Adrenal gland (tissue), 19 donors: Measurements from ENCODE around the gene VN1R4. TPM values are rescaled to one million over a fixed set of nuclear protein-coding genes. Genes with fewer than 3 reads are reported as not detected.
A peak's percentile ranks its signal among the peaks of the same experiment; 100 is the strongest.
"Not testable (repeated sequence)": the region's sequence is repeated elsewhere in the genome, so short reads cannot be mapped to it uniquely, and the experiment has no call there.

Experiments used
- DNase-seq, 7 donors: peaks; one replicate each; pipeline ENCODE4 v3.0.0-alpha.2; 2019 to 2020
- H3K27ac ChIP-seq, 5 donors: fragments of 200-600 bp; sonication (generic) in 4 of 5; 1 replicate in 3 of 5; 2 replicates in 2 of 5; pipeline versions ENCODE4 v1.5.1 to v1.8.0; 2016 to 2020; ENCODE audit warnings: mild to moderate bottlenecking in 1 of 5
- H3K27me3 ChIP-seq: fragments of 200-600 bp; 2 replicates; pipeline ENCODE4 v1.8.0; 2021
- H3K36me3 ChIP-seq, 2 donors: fragments of 200-600 bp; replicated peaks in 1 of 2; 1 replicate in 1 of 2; 2 replicates in 1 of 2; pipeline versions ENCODE4 v1.5.1 to v1.8.0; 2018 to 2022
- H3K4me1 ChIP-seq, 2 donors: fragments of 200-600 bp; replicated peaks in 1 of 2; 1 replicate in 1 of 2; 2 replicates in 1 of 2; pipeline versions ENCODE4 v1.5.1 to v1.8.0; 2018 to 2021
- H3K4me3 ChIP-seq, 4 donors: fragments of 200-600 bp; sonication (generic) in 3 of 4; one replicate each; pipeline ENCODE4 v1.5.1; 2016 to 2018
- H3K9me3 ChIP-seq, 3 donors: fragments of 200-600 bp; sonication (generic) in 1 of 3; replicated peaks in 1 of 3; 1 replicate in 2 of 3; 2 replicates in 1 of 3; pipeline versions ENCODE4 v1.5.1 to v1.8.0; 2016 to 2021
- CTCF ChIP-seq, 6 experiments: fragments of 450-650 bp in 4 of 6; fragments of 200-600 bp in 2 of 6; sonication (generic) in 1 of 6; IDR thresholded peaks; 1 replicate in 5 of 6; 2 replicates in 1 of 6; pipeline versions ENCODE4 v1.5.1 to v1.8.0; 2016 to 2021; ENCODE audit warnings: antibody characterized with exemption in 6 of 6, mild to moderate bottlenecking in 2 of 6, moderate library complexity in 1 of 6
- POLR2A ChIP-seq, 2 donors: fragments of 450-650 bp; IDR thresholded peaks; one replicate each; pipeline ENCODE4 v1.6.1; 2017; ENCODE audit warnings: antibody characterized with exemption in 2 of 2, mild to moderate bottlenecking in 2 of 2, moderate library complexity in 1 of 2
- WGBS, 4 donors: extraction: QIAGEN DNeasy Blood & Tissue Kit in 2 of 4; methylation state at CpG; one replicate each; pipeline versions ENCODE4 v1.1.5 to v1.1.7; 2013 to 2017; 5-methylcytosine and 5-hydroxymethylcytosine counted together
- intact Hi-C, 2 donors: fragments of 100-400 bp; cut with DNase I; formaldehyde crosslinking; loops; one replicate each; pipeline versions ENCODE4 v1.14.1 to v1.15.0; 2022 to 2023
- long read RNA-seq, 10 donors: library from polyadenylated mRNA in 3 of 10; unstranded in 2 of 10; stranded (forward) in 1 of 10; transcript quantifications; one replicate each; pipeline ENCODE4 v2.0.0 and lab custom pipeline, GENCODE V29; 2021 to 2026
- polyA plus RNA-seq, 3 donors: library from polyadenylated mRNA; stranded (reverse); fragments of 200-250 nt in 2 of 3; fragments of 350-450 nt in 1 of 3; fragmentation: Illumina TruSeq in 1 of 3; extraction: RNeasy Lipid Tissue Mini Kit (QIAGEN cat#74804) in 1 of 3; gene quantifications; one replicate each; pipeline ENCODE4 v1.2.3, GENCODE V29; 2013 to 2014
- total RNA-seq, 9 donors: library from RNA; depleted of rRNA in 4 of 9; stranded (reverse); fragments of >200 nt in 4 of 9; fragments of 120-200 nt in 1 of 9; fragmentation: NEBNext Ultra II Directional in 1 of 9; extraction: Animal tissue kit (Norgen Biotek cat#: 25700) in 1 of 9; gene quantifications; one replicate each; pipeline versions ENCODE4 v1.1.0 to v1.2.4, GENCODE V29; 2013 to 2023
- donor health status: healthy with polysubstance abuse.
- donor health status: Bipolar disorder and iron deficiency.
- donor health status: DM: yes; HTN: yes; CAD: no.
- donor health status: DM: no; HTN: no; CAD: no.
- donor health status: DM: no; HTN: no; CAD: no.
- donor health status: DM: yes; HTN: yes; CAD: no.

Gene VN1R4
- total RNA-seq (not detected), polyA plus RNA-seq (not detected)
- long read RNA-seq, donor 1 = 0 reads
- long read RNA-seq, donor 2 = 0 reads
- long read RNA-seq, donor 3 = 0 reads
- long read RNA-seq, donor 4 = 0 reads
- long read RNA-seq, donor 5 = 0 reads
- long read RNA-seq, donor 6 = 0 reads
- long read RNA-seq, donor 7 = 0 reads
- long read RNA-seq, donor 8 = 0 reads
- long read RNA-seq, donor 9 = 0 reads
- long read RNA-seq, donor 10 = 0 reads

- H3K4me3 ChIP-seq, H3K27ac ChIP-seq, intact Hi-C loops, H3K9me3 ChIP-seq, H3K27me3 ChIP-seq, DNase-seq, H3K36me3 ChIP-seq, H3K4me1 ChIP-seq: not testable (repeated sequence)
- 77 to 89% (median 83%) methylated on average over 2 to 4 of the region's 5 CpGs for WGBS, 4 donors
Observed at GRCh38 chr19:53267623-53268022, at the start of gene VN1R4. VN1R4 (minus strand) TSS chr19:53267723; CDS start chr19:53267665, 58 bp downstream.

- Histone ChIP-seq H3K27me3 (no peaks in the 10 kb centered on the region), H3K4me3 (no peak overlapping the region), H3K27ac (no peak overlapping the region), H3K36me3 (no peaks in the 10 kb centered on the region), H3K9me3 (no peaks in the 10 kb centered on the region), H3K4me1 (no peaks in the 10 kb centered on the region)
- WGBS, 4 donors = 68 to 73% (median 70%) methylated on average over 12 of the region's 12 CpGs
- TF ChIP-seq CTCF (IDR thresholded peaks at IDR 0.05) (no peak), POLR2A (IDR thresholded peaks at IDR 0.05) (no peak)
- DNase-seq = no peak
- intact Hi-C loops = no loop called here
Observed at GRCh38 chr19:53311897-53312296, 44.4 kb upstream of the VN1R4 start.

- Histone ChIP-seq H3K27ac (no peak overlapping the region), H3K27me3 (no peaks in the 10 kb centered on the region), H3K36me3 (no peaks in the 10 kb centered on the region), H3K9me3 (no peaks in the 10 kb centered on the region), H3K4me3 (no peak overlapping the region), H3K4me1 (no peaks in the 10 kb centered on the region)
- no peak for TF ChIP-seq POLR2A (IDR thresholded peaks at IDR 0.05)
- no peak for TF ChIP-seq CTCF (IDR thresholded peaks at IDR 0.05)
- no peak for DNase-seq
- intact Hi-C loops = no loop called here
- WGBS, 4 donors = 44 to 66% (median 52%) methylated on average over 11 of the region's 11 CpGs
Observed at GRCh38 chr19:53311044-53311443, 43.5 kb upstream of the VN1R4 start.

GRCh38 chr19:53308339-53308811 lies 40.9 kb upstream of the VN1R4 start:
- Histone ChIP-seq H3K4me1 (no peaks in the 10 kb centered on the region), H3K27ac (no peak overlapping the region), H3K36me3 (no peaks in the 10 kb centered on the region), H3K4me3 (no peak overlapping the region), H3K9me3 (no peaks in the 10 kb centered on the region), H3K27me3 (no peaks in the 10 kb centered on the region)
- TF ChIP-seq POLR2A (IDR thresholded peaks at IDR 0.05) (no peak), CTCF (IDR thresholded peaks at IDR 0.05) (peak; percentile 24 to 57 (median 40))
- intact Hi-C loops = no loop called here
- DNase-seq = peak in 5 of 7 donors; percentile 26 to 54 (median 35)
- 3 to 4% (median 4%) methylated on average over 7 to 32 of the region's 32 CpGs for WGBS, 4 donors

- intact Hi-C loops, H3K4me1 ChIP-seq, H3K27me3 ChIP-seq, H3K4me3 ChIP-seq, DNase-seq, H3K27ac ChIP-seq, H3K36me3 ChIP-seq, H3K9me3 ChIP-seq: not testable (repeated sequence)
- WGBS, 4 donors = 29 to 53% methylated on average over 1 to 2 of the region's 8 CpGs; no CpG with 5 or more reads in 2 of the 4 donors
Observed at GRCh38 chr19:53301341-53301740, 33.8 kb upstream of the VN1R4 start.
